BLaER1 (cell line): Measurements from ENCODE around the gene RPTOR.

ENCODE experiments used
- H3K27ac ChIP-seq: shearing (Covaris generic); formaldehyde crosslinking; 2 replicates; pipeline ENCODE4 v1.8.1; 2022
- H3K27me3 ChIP-seq: shearing (Covaris generic); formaldehyde crosslinking; 2 replicates; pipeline ENCODE4 v1.8.1; 2022
- H3K36me3 ChIP-seq: shearing (Covaris generic); formaldehyde crosslinking; 2 replicates; pipeline ENCODE4 v1.8.1; 2022
- H3K4me1 ChIP-seq: shearing (Covaris generic); formaldehyde crosslinking; 2 replicates; pipeline ENCODE4 v1.8.1; 2022
- H3K4me2 ChIP-seq: shearing (Covaris generic); formaldehyde crosslinking; 2 replicates; pipeline ENCODE4 v1.8.1; 2022
- H3K4me3 ChIP-seq: shearing (Covaris generic); formaldehyde crosslinking; 2 replicates; pipeline ENCODE4 v1.8.1; 2022
- H3K9ac ChIP-seq: shearing (Covaris generic); formaldehyde crosslinking; 2 replicates; pipeline ENCODE4 v1.8.1; 2022
- H3K9me3 ChIP-seq: shearing (Covaris generic); formaldehyde crosslinking; 2 replicates; pipeline ENCODE4 v1.8.1; 2022
- H4K20me1 ChIP-seq: shearing (Covaris generic); formaldehyde crosslinking; 2 replicates; pipeline ENCODE4 v1.8.1; 2022
- Cebpa-rat ChIP-seq: shearing (Covaris generic); IDR thresholded peaks from 2 replicates; pipeline ENCODE4 v1.8.1; 2022

RPTOR gene

DNA sequence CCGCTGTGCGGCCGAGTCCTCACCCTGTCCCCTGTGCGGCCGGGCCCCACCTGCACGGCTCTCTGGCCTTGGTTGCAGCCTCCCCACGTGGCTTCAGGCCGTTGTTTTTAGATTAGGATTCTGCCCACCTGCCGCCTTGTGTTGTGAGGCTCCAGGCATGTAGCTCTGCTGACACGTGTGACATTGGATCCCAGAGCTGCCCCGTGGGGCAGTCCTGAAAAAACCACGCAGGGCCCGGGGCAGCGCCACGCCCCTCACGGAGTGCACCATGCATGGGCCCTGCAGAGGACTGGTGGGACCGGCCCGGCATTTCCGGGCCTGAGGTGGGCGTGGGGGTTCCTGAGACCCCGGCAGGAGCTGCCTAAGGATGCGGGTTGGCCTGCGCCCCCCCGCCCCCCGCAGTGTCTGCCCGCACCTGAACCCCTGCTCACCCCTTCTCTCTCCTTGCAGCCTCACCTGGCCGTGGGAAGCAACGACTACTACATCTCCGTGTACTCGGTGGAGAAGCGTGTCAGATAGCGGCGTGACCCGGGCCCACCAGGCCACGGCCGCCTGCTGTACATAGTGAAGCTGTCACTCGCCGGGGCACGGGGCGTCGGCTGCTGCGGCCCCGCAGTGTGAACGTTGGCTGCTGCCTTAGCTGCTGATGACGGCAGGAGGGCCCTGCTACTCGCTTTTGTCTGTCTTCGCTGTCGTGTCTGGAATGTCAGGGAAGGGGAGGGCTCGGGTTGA is 419.3 kb downstream of the RPTOR start:
- no peaks in the 10 kb centered on the region for H3K9me3 ChIP-seq
- peaks cover 50% of the 10 kb centered on the region for H3K36me3 ChIP-seq
- H3K9ac ChIP-seq = no peak overlapping the region
- TF ChIP-seq Cebpa-rat = no peak
- H3K4me2 ChIP-seq = no peak overlapping the region
- peaks cover 34% of the 10 kb centered on the region for H3K4me1 ChIP-seq
- H4K20me1 ChIP-seq = peaks cover 47% of the 10 kb centered on the region
- no peak overlapping the region for H3K27ac ChIP-seq
- no peak overlapping the region for H3K4me3 ChIP-seq
- no peaks in the 10 kb centered on the region for H3K27me3 ChIP-seq

DNA sequence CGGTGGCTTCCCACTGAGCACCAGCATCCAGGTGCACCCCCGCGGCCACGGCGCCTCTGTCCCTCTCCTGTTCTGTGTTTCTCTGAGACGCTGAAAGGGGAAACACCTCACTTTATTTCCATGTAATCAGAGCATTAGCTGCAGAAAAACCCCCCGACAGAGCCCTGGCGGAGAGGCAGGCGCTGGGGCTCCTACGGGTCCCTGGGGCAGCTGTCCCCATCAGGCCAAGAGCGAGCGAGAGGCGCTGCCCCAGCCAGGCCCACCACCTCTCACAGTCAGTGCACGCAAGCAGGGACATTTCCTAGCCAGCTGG is 419.9 kb downstream of the RPTOR start:
- TF ChIP-seq Cebpa-rat = no peak
- Histone ChIP-seq H3K27me3 (no peaks in the 10 kb centered on the region), H3K4me1 (peaks cover 34% of the 10 kb centered on the region), H3K27ac (no peak overlapping the region), H3K9ac (no peak overlapping the region), H3K4me2 (no peak overlapping the region), H3K4me3 (no peak overlapping the region), H3K36me3 (peaks cover 50% of the 10 kb centered on the region), H4K20me1 (peaks cover 43% of the 10 kb centered on the region), H3K9me3 (no peaks in the 10 kb centered on the region)

DNA sequence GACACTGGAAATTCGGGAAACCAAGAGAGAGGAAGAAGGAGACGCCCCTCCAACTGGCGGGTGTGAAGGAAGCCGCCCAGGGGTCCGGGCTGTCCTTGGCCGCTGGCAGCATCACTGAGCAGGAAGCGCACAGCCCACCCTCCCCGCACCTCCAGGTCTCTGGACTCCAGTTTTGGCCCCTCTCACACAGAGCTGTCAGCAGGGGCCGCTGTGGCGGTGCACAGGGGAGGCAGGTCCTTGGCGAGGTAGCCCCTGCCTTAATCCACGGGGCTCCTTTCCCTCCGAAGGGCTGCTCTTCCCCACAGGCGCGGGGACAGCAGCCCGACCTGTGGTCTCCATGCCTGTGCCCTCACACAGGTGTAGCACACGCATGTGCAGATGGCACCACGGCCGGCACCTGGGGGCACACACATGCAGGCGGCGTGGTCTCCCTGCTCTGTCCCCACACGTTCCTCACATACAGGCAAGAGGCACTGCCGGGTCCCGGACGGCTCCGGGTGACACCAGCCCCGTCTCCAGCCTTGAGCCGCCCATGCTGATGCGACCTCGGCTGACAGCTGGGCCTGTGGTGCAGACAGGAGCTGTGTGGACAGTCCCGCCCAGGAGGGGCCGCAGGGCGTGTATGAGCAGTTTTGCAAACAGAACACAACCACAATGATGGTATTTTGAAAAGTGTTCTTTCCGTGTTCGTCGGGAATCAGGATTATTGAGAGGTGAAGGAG is 420.4 kb downstream of the RPTOR start:
- Histone ChIP-seq H3K27me3 (no peaks in the 10 kb centered on the region; the same call in 1 of the 2 replicates), H3K4me1 (peaks cover 38% of the 10 kb centered on the region), H3K27ac (no peak overlapping the region), H3K4me2 (no peak overlapping the region), H4K20me1 (peaks cover 43% of the 10 kb centered on the region), H3K4me3 (no peak overlapping the region), H3K9ac (no peak overlapping the region), H3K36me3 (peaks cover 46% of the 10 kb centered on the region), H3K9me3 (no peaks in the 10 kb centered on the region)
- no peak for TF ChIP-seq Cebpa-rat

DNA sequence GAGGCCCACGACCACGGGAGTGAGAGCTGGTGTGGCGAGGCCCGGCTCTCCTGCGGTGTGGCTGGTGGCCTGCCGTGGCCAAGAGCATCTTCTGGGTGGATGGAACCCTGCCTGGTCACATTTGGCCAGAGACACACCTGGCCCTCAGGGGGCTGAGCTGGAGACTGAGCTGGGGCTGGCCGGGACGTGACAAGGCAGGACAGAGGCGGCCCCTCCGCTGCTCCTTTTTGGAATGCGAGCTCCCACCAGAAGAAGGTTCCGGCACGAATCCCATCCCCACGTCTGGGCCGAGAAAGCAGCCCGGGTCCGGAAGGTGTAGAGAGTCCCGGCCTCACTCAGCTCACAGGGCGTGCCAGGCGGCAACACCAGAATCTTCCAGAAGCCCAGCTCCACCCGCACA is 421.0 kb downstream of the RPTOR start:
- no peak for TF ChIP-seq Cebpa-rat
- Histone ChIP-seq H3K9ac (no peak overlapping the region), H3K27me3 (peaks cover 2% of the 10 kb centered on the region; the same call in 1 of the 2 replicates), H3K36me3 (peaks cover 40% of the 10 kb centered on the region), H3K4me1 (peaks cover 44% of the 10 kb centered on the region), H3K4me2 (no peak overlapping the region), H3K9me3 (no peaks in the 10 kb centered on the region), H3K27ac (no peak overlapping the region), H4K20me1 (peaks cover 45% of the 10 kb centered on the region), H3K4me3 (no peak overlapping the region)

DNA sequence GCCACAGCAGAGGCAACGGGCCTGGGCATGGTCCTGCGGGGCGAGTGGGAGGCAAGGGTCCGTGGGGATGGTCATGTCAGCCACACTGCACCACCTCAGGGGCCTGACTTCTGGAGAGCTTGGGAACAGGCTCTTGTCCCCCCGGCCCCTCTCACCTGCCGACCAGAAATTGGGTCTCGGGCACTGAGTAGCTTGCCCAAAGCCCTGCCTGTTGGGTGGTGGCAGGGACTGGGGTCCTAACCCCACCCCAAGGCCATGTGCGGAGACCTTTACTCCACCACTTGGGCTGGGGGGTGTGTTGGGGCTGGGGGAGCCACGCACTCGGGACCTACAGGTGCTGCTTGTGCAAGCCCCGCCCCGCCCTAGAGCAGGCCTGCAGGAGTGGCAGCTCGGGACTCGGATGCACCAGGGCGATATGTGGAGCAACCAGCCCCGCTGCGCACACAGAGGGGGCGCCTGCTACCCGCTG is 422.8 kb downstream of the RPTOR start:
- no peak overlapping the region for H3K9ac ChIP-seq
- peaks cover 12% of the 10 kb centered on the region; the same call in 1 of the 2 replicates for H3K27me3 ChIP-seq
- H4K20me1 ChIP-seq = peaks cover 36% of the 10 kb centered on the region
- no peaks in the 10 kb centered on the region for H3K9me3 ChIP-seq
- TF ChIP-seq Cebpa-rat = no peak
- no peak overlapping the region for H3K27ac ChIP-seq
- no peak overlapping the region for H3K4me2 ChIP-seq
- H3K36me3 ChIP-seq = peaks cover 24% of the 10 kb centered on the region
- H3K4me1 ChIP-seq = peaks cover 46% of the 10 kb centered on the region
- H3K4me3 ChIP-seq = no peak overlapping the region

DNA sequence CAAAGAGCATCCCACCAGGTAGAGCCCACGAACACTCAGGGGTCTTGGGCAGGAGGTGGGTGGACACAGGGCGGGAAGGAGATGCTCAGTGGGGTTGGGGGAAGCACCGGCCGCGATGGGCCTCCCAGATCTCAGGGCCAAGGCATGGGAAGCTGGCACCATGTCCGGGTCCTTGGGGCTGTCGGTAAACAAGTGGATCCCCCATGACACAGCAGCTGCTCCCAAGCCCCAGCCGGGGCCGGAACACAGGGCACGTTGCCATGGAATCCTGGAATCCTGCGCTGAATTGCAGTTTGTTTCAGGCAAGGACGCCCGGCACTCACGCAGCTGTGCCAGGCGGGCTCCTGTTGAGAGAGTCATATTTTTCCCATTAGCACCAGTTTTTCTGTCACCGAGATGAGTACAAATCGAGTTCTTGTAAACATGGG is 424.0 kb downstream of the RPTOR start:
- no peak for TF ChIP-seq Cebpa-rat
- Histone ChIP-seq H3K4me2 (peak overlapping the region; percentile 83), H3K27me3 (peaks cover 14% of the 10 kb centered on the region; the same call in 1 of the 2 replicates), H3K4me1 (peaks cover 51% of the 10 kb centered on the region), H3K36me3 (peaks cover 21% of the 10 kb centered on the region), H3K9me3 (no peaks in the 10 kb centered on the region), H4K20me1 (peaks cover 35% of the 10 kb centered on the region; the same call in 1 of the 2 replicates), H3K9ac (no peak overlapping the region), H3K4me3 (no peak overlapping the region), H3K27ac (peak overlapping the region; percentile 26)

DNA sequence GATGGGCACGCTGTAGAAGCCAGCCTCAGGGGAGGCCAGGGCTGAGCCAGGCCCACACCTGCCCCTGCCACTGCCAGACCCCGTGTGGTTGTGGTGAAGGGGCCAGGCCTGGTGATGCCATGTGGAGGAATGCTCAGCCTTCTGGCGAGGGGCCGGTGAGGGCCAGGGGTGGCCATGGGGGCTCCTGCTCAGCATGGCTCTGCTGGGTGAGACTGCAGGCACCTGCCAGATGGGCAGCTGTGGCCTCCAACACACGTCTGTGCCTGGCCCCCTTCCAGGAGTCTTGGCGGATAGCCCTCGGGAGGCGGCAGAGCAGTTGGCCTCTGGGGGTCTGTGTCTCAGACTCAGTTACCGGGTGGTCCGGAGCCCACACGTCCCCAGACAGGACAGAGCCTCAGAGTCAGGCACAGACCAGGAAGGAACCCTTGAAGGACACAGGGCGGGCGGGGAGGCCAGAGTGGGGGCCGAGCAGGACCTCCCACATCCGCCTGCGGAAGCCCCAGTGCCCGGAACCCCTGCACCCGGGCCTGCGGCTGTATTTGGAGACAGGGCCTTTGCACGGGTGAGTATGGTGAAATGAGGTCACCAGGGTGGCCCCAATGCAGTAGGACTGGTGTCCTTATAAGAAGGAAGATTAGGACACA is 424.5 kb downstream of the RPTOR start:
- H3K4me1 ChIP-seq = peaks cover 51% of the 10 kb centered on the region
- H3K4me2 ChIP-seq = peak overlapping the region; percentile 83
- H3K36me3 ChIP-seq = peaks cover 17% of the 10 kb centered on the region
- H4K20me1 ChIP-seq = peaks cover 35% of the 10 kb centered on the region; the same call in 1 of the 2 replicates
- H3K4me3 ChIP-seq = no peak overlapping the region
- peaks cover 14% of the 10 kb centered on the region; the same call in 1 of the 2 replicates for H3K27me3 ChIP-seq
- H3K27ac ChIP-seq = peak overlapping the region; percentile 26
- no peaks in the 10 kb centered on the region for H3K9me3 ChIP-seq
- no peak overlapping the region for H3K9ac ChIP-seq
- TF ChIP-seq Cebpa-rat = no peak

DNA sequence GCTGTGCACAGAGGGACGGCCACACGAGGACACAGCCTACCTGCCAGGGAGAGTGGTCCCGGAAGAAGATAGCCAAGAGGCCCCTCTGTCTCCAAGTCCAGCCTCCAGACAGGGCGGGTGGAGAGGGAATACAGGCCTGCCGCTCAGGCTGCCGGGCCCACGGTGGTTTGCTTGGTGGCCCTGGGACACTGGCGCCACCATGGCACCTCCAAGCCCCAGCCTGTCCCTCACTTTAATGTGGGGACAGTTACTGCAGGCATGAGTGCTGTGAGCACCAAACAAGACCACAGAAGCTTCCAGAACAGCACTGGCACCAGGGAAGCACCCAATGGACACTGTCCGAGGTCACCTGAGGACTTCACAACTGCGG is 425.0 kb downstream of the RPTOR start:
- peak overlapping the region; percentile 83 for H3K4me2 ChIP-seq
- TF ChIP-seq Cebpa-rat = no peak
- no peak overlapping the region for H3K4me3 ChIP-seq
- peak overlapping the region; percentile 26; the same call in 1 of the 2 replicates for H3K27ac ChIP-seq
- 0 out of 2 replicates have a peak overlapping the region, but pooled peaks have one; percentile 22 for H3K9ac ChIP-seq
- peaks cover 14% of the 10 kb centered on the region; the same call in 1 of the 2 replicates for H3K27me3 ChIP-seq
- H3K4me1 ChIP-seq = peaks cover 51% of the 10 kb centered on the region
- peaks cover 12% of the 10 kb centered on the region for H3K36me3 ChIP-seq
- H4K20me1 ChIP-seq = peaks cover 32% of the 10 kb centered on the region; the same call in 1 of the 2 replicates
- H3K9me3 ChIP-seq = no peaks in the 10 kb centered on the region

DNA sequence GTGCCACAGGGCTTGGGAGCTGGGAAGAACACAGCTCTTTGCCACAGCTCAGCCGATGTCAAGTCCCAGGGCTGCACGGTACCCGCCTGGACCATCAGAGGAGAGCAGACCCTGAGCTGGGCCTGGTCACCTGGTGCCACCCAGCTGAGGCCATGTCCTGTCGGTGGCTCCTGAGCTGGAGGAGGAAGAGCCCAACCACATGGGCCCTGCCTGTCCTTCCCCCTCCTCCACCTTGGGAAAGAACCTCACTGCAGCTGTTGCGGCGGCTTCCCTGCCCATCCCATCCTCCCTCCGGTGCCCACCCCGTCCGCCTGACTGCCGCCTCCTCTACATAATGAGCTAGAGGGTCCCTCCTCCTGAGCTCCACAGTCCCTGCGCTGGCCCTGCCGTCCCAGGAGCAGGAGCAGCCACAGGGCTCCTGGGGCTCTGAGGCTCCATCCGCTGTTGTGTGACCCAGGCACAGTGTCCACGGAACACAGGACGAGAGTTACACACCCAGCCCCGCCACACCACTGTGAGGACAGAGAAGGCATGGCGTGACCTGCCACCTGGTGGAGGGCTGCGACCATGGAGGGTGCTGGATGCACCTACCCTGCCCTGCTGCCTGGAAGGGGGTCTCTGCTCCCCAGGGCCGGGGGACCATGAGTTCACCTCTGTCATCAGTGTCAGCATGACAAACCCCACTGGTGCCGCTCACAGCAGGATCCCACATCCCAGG is 425.6 kb downstream of the RPTOR start:
- Histone ChIP-seq H4K20me1 (peaks cover 30% of the 10 kb centered on the region; the same call in 1 of the 2 replicates), H3K4me2 (peak overlapping the region; percentile 83), H3K9ac (peak overlapping the region; percentile 22; the same call in 1 of the 2 replicates), H3K9me3 (no peaks in the 10 kb centered on the region), H3K27me3 (peaks cover 14% of the 10 kb centered on the region; the same call in 1 of the 2 replicates), H3K36me3 (peaks cover 6% of the 10 kb centered on the region), H3K4me1 (peaks cover 51% of the 10 kb centered on the region), H3K4me3 (peak overlapping the region; percentile 36; the same call in 1 of the 2 replicates), H3K27ac (no peak overlapping the region)
- TF ChIP-seq Cebpa-rat = no peak
